NCI-H460 (cell line): ENCODE results near the gene DERA. TPM values are rescaled to one million over a fixed set of nuclear protein-coding genes. Genes with fewer than 3 reads are reported as not detected.
A peak's percentile ranks its signal among the peaks of the same experiment; 100 is the strongest.
"Not testable (repeated sequence)": the region's sequence is repeated elsewhere in the genome, so short reads cannot be mapped to it uniquely, and the experiment has no call there.

Source experiments
- DNase-seq: peaks from one replicate; pipeline ENCODE4 v3.0.0-alpha.2; 2016; ENCODE audit warnings: low read depth; ENCODE audit errors: extremely low read depth
- total RNA-seq: library from RNA; depleted of rRNA; stranded (reverse); fragments of >200 nt; shearing (Covaris generic); gene quantifications from 2 replicates; pipeline ENCODE4 v1.2.3, GENCODE V29; 2014; rRNA removed

The DERA gene
- total RNA-seq, 1 experiment from 2014 or later = 53.8 TPM

GRCh38 chr12:16057351-16057751 is 146.2 kb downstream of the DERA start:
- not testable (repeated sequence) for DNase-seq

- DNase-seq = no peak
These were observed 151.5 kb downstream of the DERA start for GRCh38 chr12:16062611-16063010.

- DNase-seq = no peak
These were observed 152.6 kb downstream of the DERA start for GRCh38 chr12:16063726-16064125.

GRCh38 chr12:16070113-16070512 is 159.0 kb downstream of the DERA start:
- DNase-seq = no peak

- DNase-seq = no peak
These were observed 161.5 kb downstream of the DERA start for GRCh38 chr12:16072678-16073077.

- no peak for DNase-seq
These were observed 163.8 kb downstream of the DERA start for GRCh38 chr12:16074894-16075293.

GRCh38 chr12:16075887-16076286 is 164.8 kb downstream of the DERA start:
- DNase-seq = no peak

- DNase-seq = peak; percentile 44
These were observed 165.4 kb downstream of the DERA start for GRCh38 chr12:16076557-16076956.

- DNase-seq = no peak
These were observed 165.9 kb downstream of the DERA start for GRCh38 chr12:16076970-16077522.

- DNase-seq = no peak
These were observed 175.3 kb downstream of the DERA start for GRCh38 chr12:16086462-16086861.

GRCh38 chr12:16086942-16087341 is 175.8 kb downstream of the DERA start:
- DNase-seq = no peak

Other genes starting within 250 kb of the DERA start
- gene EPS8, start 121.9 kb upstream of the DERA start, total RNA-seq = 13.8 and 14.3 TPM in 2 replicates
- gene STRAP, start 28.9 kb upstream of the DERA start, total RNA-seq = 124 and 138 TPM in 2 replicates